Activated effector memory CD4-positive, alpha-beta T cell treated with Interleukin-2 at 50 U/mL for 16 hours (primary cell): Measurements from ENCODE around the gene EDC3.

Source experiments
- DNase-seq: peaks from one replicate; pipeline ENCODE4 v3.0.0-alpha.2; 2020

Gene EDC3

GRCh38 chr15:74624020-74624602 lies 71.7 kb downstream of the EDC3 start:
- no peak for DNase-seq

DNA sequence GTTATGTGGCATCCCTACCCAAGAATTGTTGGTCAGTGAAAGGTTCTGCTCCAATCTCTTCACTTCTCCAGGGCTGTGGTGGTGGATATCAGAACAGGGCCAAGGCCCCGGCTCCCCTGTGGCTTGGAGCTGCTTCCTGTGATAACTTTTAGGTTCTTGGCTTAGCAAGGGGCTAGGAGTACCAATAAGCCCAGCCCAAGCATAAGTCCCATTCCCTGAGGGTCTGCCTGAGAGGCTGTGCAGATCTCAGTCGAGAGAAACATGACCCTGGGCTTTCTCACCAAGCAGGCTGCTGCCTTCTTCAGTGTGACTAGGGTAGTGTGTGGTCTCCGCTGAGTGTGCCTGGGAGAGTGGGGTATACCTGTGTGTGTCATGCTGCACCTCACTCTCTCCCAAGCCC lies 73.1 kb downstream of the EDC3 start:
- DNase-seq: no peak

- no peak for DNase-seq
Measured at GRCh38 chr15:74621936-74622335, 73.9 kb downstream of the EDC3 start.

DNA sequence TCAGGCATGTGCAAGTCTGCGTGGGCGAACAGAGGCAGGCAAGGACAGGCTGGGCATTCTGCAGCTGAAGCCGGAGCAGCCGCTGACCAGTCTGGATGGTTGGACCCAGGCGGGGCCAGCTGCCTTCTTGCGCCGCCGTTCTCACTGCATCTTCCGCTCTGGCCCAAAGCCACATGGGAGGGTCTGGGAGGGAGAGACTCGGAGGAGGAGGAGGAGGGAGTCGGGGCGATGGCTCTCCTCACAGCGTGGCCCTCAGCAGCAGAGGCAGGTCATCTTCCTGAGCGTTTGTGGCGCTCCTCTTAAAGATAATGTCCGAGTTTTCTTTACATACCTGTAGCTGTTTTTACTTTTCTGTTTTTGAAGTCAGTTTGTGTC lies 74.3 kb downstream of the EDC3 start:
- DNase-seq: no peak

- DNase-seq: peak; percentile 55
Measured at GRCh38 chr15:74620636-74621545, 74.9 kb downstream of the EDC3 start.

DNA sequence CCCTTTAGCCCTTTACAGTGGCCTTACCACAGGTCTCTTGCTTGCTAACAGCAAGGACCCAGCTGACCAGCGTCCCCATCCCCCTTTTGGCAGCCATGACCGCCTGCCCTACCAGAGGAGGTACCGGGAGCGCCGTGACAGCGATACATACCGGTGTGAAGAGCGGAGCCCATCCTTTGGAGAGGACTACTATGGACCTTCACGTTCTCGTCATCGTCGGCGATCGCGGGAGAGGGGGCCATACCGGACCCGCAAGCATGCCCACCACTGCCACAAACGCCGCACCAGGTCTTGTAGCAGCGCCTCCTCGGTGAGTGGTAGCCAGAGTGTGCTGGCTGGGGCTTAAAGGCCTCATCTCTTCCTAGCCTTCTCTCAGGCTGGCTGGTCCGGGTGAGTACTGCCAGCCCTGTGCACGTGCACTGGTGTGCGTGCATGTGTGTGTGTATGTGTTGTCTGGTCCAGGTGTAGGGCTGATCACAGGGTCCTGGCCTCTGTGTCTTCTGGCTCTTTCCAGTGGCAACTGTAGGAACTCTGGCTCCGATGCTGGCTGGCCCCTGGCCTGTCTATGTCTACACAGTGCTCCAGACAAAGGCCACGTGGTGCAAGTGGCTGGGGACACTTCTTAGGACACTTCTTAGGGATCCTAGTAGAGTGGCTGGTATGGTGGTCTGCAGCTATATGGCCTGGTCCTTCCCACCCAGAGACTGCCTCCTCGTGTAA lies 75.7 kb downstream of the EDC3 start:
- no peak for DNase-seq

DNA sequence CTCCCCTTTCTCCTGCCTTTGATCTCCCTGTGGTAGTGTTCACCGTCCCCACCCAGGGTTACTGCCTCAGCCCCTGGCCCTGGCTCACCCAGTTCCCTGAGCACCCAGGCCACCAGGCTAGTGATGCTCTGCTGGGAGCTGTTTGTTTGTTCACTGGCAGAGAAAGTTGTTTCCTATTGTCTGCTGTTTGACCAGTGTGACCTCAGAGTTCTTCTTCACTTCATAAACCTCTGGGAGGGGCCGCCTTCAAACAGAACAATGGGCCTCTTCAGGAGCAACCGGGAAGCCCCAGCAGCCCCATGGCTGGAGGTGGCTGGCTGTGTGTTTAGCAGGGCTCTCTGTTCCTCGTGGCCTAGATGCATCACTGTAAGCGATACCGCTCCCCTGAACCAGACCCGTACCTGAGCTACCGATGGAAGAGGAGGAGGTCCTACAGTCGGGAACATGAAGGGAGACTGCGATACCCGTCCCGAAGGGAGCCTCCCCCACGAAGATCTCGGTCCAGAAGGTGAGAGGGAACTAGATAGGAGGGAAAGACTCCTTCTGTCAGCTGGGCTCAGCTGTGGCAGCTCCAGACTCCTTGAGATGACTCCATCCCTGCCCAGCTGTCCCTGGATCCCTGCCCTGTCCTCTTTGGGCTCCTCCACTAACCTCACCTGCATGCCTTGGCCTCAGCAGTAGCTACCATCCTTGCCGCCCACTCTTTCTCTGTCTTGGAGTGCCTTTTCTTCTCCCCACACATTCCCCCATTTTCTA lies 76.8 kb downstream of the EDC3 start:
- DNase-seq: no peak

GRCh38 chr15:74616996-74617395 lies 78.8 kb downstream of the EDC3 start:
- no peak for DNase-seq

DNA sequence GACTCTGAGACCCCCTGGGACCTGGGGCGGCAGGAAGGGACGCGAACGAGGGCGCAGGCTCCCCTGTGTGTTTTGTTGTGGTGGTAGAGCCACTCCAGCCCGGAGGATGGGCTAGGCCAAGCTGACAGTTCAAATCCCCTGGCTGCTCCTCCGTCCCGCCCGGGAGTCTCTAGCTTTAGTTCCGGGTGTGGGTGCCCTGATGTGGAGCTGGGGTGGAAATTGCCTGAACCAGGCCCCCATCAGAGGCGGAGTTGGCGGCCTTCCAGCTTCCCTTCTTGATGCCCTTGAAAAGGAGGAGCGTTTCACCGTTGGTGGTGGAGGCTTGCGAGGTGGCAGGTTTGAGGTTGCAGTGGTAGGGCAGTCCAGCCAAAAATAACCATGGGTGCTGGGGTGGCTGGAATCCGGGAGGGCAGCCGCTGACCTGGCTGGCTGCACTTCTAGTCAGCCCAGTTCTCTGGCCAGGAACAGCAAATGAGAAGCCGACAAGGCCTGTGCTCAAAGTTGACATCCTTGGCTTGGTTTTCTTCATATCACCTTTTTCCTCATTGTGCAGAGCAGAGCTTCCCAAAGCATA lies 79.4 kb downstream of the EDC3 start:
- DNase-seq: peak; percentile 54

- peak; percentile 92 for DNase-seq
Measured at GRCh38 chr15:74615508-74616365, 80.1 kb downstream of the EDC3 start, which contains the start of gene CLK3. TSS of gene CLK3 (plus strand) at chr15:74615836. CDS start at chr15:74619197, 3,361 bp downstream.

DNA sequence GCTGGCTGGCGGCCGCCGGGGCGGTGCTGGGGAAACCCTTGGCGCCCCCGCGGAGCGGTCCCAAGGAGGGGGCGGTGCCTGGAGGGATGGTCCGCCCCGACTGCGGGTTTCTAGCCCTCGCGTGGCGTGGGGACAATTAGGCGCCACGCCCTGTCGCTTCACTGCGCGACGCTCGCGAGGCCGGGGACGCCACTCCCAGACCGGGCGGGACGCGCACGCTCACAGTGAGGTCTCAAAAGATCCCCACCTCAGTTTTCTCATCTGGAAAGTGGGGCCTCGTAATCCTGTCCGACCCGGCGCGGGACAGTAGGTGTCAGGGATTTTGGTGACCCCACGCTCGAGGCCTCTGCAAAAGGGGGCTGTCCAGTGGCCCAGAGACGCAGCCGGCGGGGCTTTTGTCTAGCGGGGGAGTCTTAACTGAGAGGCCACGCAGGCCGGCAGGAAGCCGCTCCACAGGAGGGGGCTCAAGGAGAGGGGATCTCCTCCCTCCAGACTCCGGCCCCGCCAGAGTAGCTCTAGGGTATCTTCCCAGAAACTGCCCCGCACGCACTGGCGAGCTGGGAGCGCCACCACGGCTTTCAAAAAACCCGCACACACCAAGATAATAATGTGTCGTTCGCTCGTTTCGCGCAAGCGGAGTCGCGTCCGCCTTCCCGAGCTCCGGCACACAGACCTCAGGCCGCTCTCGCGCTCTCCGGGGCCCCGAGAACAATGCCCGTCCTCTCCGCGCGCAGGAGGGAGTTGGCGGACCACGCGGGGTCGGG lies 80.9 kb downstream of the EDC3 start:
- DNase-seq: peak; percentile 89

GRCh38 chr15:74613953-74614743 lies 81.7 kb downstream of the EDC3 start:
- no peak for DNase-seq

- DNase-seq: no peak
Measured at GRCh38 chr15:74613089-74613952, 82.5 kb downstream of the EDC3 start.

- no peak for DNase-seq
Measured at GRCh38 chr15:74612677-74613076, 83.1 kb downstream of the EDC3 start.

DNA sequence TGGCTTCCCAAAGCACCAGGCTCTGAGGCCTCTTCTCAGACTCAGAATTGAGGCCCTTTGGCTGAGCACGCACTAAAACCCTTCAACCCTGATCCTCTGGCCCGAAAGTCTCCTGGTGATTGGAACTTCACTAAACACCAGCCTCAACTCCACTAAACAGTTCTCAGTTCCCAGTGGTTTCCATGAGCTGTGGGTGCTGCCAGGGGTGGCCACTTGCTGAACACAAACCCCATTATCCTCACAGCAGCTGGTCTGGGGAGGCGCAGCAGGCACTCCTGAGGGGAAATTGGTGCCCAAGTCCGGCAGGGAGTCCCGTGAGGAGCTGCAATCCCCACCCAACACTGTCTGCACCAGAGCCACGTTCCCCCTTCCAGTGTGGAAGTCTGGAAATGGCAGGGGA lies 84.0 kb downstream of the EDC3 start:
- DNase-seq: no peak

DNA sequence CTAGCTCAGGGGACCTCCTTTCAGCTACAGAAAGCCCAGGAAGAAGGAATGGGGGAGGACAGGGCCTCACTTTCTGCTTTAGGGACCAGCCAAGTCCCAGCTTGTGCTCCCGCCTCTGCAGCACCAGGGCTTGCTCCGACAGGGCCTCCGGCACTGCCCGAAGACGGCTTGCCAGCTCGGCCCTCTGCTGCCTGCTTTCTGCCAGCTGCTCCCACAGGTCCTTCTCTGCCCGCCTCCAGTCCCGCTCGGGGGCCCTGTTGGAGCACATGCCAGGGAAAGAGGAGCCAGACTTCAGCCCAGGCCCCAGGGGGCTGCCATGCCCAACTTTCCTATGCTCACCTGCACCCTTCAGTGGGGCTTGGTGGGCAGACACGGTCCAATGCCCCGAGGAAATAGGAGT lies 84.5 kb downstream of the EDC3 start:
- DNase-seq: no peak

DNA sequence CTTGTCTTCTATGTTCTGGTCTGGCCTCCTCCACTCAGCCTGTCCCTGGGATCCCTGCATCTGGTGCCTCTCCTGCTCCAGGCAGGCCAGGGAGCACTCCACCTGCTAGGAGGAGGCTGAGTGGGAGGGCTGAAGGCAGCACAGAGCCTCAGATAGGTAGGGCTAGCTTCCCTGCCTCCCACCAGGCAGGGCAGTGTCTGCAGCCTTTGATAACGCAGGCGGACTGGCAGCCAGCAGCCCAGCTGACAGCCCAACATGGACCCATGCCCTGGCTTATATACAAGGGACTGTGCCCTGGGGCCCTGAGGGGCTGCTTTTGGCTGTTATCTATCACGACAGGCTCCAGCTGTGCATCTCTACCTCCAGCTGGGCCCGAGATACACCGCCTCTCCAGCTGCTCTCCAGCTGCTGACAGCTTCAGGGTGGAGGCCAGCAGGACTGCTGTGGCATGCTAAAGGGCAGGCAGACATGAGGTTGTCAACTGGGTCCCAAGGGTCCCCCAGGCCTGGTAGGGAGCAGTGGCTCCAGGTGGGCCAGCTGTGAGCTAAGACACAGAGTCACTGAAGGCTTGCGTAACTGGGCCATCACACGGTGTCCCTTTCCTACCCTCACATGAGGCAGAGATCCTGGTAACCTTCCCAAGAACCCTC lies 85.4 kb downstream of the EDC3 start:
- DNase-seq: no peak

- DNase-seq: no peak
Measured at GRCh38 chr15:74609938-74610301, 85.9 kb downstream of the EDC3 start.

GRCh38 chr15:74608786-74609185 lies 87.0 kb downstream of the EDC3 start:
- DNase-seq: no peak
